H1 (cell line): ENCODE measurements around the gene RAD51B. TPM values are rescaled to one million over a fixed set of nuclear protein-coding genes. Genes with fewer than 3 reads are reported as not detected.

Experiments used
- CHD7 ChIP-seq: fragments of 300-600 bp; sonication (generic); IDR thresholded peaks from 2 replicates; pipeline ENCODE4 v1.7.1; 2012; ENCODE audit warnings: low read length, moderate library complexity, mild to moderate bottlenecking, inconsistent platforms; ENCODE audit not compliant: insufficient replicate concordance
- polyA plus RNA-seq, 7 experiments: library from polyadenylated mRNA; depleted of rRNA in 3 of 7; stranded (reverse) in 5 of 7; unstranded in 2 of 7; fragments of >200 nt in 5 of 7; fragments of 200-250 nt in 2 of 7; gene quantifications; 1 replicate in 5 of 7; 2 replicates in 1 of 7; 4 replicates in 1 of 7; pipeline versions ENCODE4 v1.2.1 to v1.2.3, GENCODE V29; 2011 to 2013; ENCODE audit warnings: missing spikeins in 2 of 7, mixed read lengths in 2 of 7
- total RNA-seq: library from RNA; stranded (reverse); fragmentation: NEBNext Ultra II Directional; extraction: Animal tissue kit (Norgen Biotek cat#: 25700); gene quantifications from 2 replicates; pipeline ENCODE4 v1.2.1, GENCODE V29; 2021

Gene RAD51B
- total and polyA plus RNA-seq, 2 of the 8 experiments (the other 6 are each of a cell fraction or from before 2014, with no cell fraction given), result 3.9 to 14.9 TPM

GRCh38 chr14:68463705-68464374 lies 644.3 kb downstream of the RAD51B start (continued):
- no peak for TF ChIP-seq CHD7
